Epithelial cell of esophagus (primary cell): ENCODE results near the gene PRUNE2.
A peak's percentile ranks its signal among the peaks of the same experiment; 100 is the strongest.

Experiments
- DNase-seq: peaks from one replicate; pipeline ENCODE4 v3.0.0; 2010; ENCODE audit warnings: low read depth
- H3K4me3 ChIP-seq: 2 replicates; pipeline ENCODE4 v1.5.1; 2011; ENCODE audit warnings: mild to moderate bottlenecking, low read length, control low read depth
- TF ChIP-seq, protein P1 (sequence below): IDR thresholded peaks from 2 replicates; pipeline ENCODE4 v1.5.1; 2011; ENCODE audit warnings: low read depth, mild to moderate bottlenecking, low read length, control low read depth, inconsistent platforms; ENCODE audit not compliant: insufficient read depth; ENCODE audit errors: missing control alignments

The PRUNE2 gene

GRCh38 chr9:76570826-76571225 lies 335.1 kb downstream of the PRUNE2 start:
- no peak overlapping the region for H3K4me3 ChIP-seq
- TF ChIP-seq, protein P1, sequence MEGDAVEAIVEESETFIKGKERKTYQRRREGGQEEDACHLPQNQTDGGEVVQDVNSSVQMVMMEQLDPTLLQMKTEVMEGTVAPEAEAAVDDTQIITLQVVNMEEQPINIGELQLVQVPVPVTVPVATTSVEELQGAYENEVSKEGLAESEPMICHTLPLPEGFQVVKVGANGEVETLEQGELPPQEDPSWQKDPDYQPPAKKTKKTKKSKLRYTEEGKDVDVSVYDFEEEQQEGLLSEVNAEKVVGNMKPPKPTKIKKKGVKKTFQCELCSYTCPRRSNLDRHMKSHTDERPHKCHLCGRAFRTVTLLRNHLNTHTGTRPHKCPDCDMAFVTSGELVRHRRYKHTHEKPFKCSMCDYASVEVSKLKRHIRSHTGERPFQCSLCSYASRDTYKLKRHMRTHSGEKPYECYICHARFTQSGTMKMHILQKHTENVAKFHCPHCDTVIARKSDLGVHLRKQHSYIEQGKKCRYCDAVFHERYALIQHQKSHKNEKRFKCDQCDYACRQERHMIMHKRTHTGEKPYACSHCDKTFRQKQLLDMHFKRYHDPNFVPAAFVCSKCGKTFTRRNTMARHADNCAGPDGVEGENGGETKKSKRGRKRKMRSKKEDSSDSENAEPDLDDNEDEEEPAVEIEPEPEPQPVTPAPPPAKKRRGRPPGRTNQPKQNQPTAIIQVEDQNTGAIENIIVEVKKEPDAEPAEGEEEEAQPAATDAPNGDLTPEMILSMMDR, result no peak
- DNase-seq, result no peak

DNA sequence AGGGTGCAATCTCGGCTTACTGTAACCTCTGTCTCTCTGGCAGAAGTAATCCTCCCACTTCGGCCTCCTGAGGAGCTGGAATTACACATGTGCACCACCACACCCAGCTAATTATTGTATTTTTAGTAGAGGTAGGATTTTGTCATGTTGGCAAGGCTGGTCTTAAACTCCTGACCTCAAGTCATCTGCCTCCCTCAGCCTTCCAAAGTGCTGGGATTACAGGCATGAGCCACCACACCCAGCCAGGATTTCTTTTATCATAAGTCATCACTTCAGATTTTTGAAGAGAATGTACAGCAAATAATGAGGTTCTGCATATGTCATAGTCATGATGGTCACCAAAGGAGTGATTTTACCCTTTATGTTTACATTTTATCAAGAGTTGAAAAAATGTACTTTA lies 338.8 kb downstream of the PRUNE2 start:
- H3K4me3 ChIP-seq, result no peak overlapping the region
- no peak for DNase-seq
- TF ChIP-seq, protein P1, result no peak

DNA sequence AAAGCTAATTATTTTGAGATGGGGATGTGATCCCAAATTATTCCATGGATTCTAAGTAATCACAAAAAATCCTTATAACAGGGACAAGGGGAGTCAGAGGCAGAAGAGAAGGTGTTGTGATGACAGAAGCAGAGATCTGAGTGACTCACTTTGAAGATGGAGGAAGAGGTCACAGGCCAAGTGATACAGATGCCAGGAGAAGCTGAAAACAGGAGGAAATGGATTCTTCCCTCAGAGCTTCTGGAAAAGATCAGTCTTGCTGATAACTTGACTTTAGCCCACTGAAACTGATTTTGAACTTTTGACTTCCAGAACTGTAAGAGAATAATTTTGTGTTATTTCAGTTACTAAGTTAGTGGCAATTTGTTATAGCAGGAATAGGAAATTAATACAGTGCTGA lies 341.6 kb downstream of the PRUNE2 start:
- no peak overlapping the region for H3K4me3 ChIP-seq
- DNase-seq, result no peak
- TF ChIP-seq, protein P1, result no peak

DNA sequence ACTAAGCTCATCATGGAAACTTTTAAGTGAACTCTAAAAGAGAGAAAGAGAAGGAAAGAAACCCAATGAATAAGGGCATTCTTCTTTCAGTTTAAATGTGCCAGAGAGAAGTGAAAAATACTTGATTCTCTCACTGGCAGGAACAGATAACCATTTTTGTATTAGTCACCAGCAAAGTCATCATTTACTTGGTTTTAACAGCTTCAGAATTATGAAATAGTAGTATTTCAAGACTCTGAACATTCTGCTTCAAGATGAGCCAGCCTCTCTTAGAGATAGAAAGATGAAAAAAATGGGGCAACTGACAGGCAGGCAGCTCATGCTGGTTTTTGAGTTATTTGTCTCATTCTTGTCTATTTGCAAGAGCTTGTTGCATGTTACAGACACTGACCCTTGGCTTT lies 343.4 kb downstream of the PRUNE2 start:
- no peak overlapping the region for H3K4me3 ChIP-seq
- TF ChIP-seq, protein P1, result no peak
- DNase-seq, result peak; percentile 68

GRCh38 chr9:76561900-76562299 lies 344.0 kb downstream of the PRUNE2 start:
- H3K4me3 ChIP-seq, result no peak overlapping the region
- TF ChIP-seq, protein P1, result no peak
- DNase-seq, result no peak
